OCI-LY3 (cell line): ENCODE data around the gene HACD4.

Experiments used
- EZH2phosphoT487 ChIP-seq: fragments of 200-600 bp; shearing (Covaris generic); IDR thresholded peaks from 2 replicates; pipeline ENCODE4 v1.6.1; 2018; ENCODE audit warnings: antibody characterized with exemption, mixed run types, low read depth
- TF ChIP-seq, protein P1 (sequence below): fragments of 200-600, 300-600 bp; sonication (generic); IDR thresholded peaks from 2 replicates; pipeline ENCODE4 v1.5.1; 2014; ENCODE audit warnings: antibody characterized with exemption, low read length, low read depth

DNA sequence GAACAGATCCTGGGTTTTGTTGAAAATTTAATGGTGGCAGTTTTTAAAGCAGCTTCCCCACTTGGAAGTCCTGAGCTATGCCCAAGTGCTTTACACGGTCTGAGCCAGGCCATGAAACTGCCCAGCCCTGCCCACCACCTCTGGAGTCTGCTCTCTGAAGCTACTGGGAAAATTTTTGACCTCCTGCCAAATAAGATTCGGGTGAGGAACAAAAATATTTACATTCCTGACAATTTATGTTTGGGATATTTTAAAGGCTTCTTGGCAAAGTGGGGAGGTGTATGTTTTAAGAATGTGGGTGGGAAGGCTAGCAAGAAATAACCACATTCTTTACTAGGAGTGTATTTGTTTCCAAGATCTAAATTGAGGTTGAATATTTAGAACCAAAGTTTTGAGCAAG, 50.0 kb downstream of the HACD4 start:
- TF ChIP-seq, protein P1, sequence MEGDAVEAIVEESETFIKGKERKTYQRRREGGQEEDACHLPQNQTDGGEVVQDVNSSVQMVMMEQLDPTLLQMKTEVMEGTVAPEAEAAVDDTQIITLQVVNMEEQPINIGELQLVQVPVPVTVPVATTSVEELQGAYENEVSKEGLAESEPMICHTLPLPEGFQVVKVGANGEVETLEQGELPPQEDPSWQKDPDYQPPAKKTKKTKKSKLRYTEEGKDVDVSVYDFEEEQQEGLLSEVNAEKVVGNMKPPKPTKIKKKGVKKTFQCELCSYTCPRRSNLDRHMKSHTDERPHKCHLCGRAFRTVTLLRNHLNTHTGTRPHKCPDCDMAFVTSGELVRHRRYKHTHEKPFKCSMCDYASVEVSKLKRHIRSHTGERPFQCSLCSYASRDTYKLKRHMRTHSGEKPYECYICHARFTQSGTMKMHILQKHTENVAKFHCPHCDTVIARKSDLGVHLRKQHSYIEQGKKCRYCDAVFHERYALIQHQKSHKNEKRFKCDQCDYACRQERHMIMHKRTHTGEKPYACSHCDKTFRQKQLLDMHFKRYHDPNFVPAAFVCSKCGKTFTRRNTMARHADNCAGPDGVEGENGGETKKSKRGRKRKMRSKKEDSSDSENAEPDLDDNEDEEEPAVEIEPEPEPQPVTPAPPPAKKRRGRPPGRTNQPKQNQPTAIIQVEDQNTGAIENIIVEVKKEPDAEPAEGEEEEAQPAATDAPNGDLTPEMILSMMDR = no peak
- TF ChIP-seq EZH2phosphoT487 = no peak
